ENCODE data around the gene CDX1.
"Not testable (repeated sequence)": the region's sequence is repeated elsewhere in the genome, so short reads cannot be mapped to it uniquely, and the experiment has no call there.

The CDX1 gene

GRCh38 chr5:150233706-150234105 lies 67.1 kb downstream of the CDX1 start:
- not testable (repeated sequence) for DNase-seq (ENCODE audit: low spot score)

Data from HuH-7.5 (cell line).